ENCODE data around the gene CENPU. TPM values are rescaled to one million over a fixed set of nuclear protein-coding genes. Genes with fewer than 3 reads are reported as not detected.

The CENPU gene
- total RNA-seq, 1 donor from 2014 or later, result 8.7 TPM

GRCh38 chr4:184668511-184669114 lies 65.3 kb downstream of the CENPU start:
- TF ChIP-seq, protein P1, sequence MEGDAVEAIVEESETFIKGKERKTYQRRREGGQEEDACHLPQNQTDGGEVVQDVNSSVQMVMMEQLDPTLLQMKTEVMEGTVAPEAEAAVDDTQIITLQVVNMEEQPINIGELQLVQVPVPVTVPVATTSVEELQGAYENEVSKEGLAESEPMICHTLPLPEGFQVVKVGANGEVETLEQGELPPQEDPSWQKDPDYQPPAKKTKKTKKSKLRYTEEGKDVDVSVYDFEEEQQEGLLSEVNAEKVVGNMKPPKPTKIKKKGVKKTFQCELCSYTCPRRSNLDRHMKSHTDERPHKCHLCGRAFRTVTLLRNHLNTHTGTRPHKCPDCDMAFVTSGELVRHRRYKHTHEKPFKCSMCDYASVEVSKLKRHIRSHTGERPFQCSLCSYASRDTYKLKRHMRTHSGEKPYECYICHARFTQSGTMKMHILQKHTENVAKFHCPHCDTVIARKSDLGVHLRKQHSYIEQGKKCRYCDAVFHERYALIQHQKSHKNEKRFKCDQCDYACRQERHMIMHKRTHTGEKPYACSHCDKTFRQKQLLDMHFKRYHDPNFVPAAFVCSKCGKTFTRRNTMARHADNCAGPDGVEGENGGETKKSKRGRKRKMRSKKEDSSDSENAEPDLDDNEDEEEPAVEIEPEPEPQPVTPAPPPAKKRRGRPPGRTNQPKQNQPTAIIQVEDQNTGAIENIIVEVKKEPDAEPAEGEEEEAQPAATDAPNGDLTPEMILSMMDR (IDR thresholded peaks at IDR 0.05; ENCODE audit: insufficient read depth, low read length, poor library complexity, severe bottlenecking), result no peak
- H3K36me3 ChIP-seq (ENCODE audit: control insufficient read depth, insufficient read depth, low read length), result peaks cover 2% of the 10 kb centered on the region

GRCh38 chr4:184668096-184668495 lies 65.8 kb downstream of the CENPU start:
- TF ChIP-seq, protein P1 (IDR thresholded peaks at IDR 0.05; ENCODE audit: insufficient read depth, low read length, poor library complexity, severe bottlenecking), result no peak
- Histone ChIP-seq H3K27me3 (ENCODE audit: control insufficient read depth, insufficient read depth, low read length) (no peaks in the 10 kb centered on the region), H3K36me3 (ENCODE audit: control insufficient read depth, insufficient read depth, low read length) (peaks cover 1% of the 10 kb centered on the region), H3K4me3 (ENCODE audit: low read depth, low read length) (no peak overlapping the region)
- no peak for DNase-seq (ENCODE audit: low read depth)

More at GRCh38 chr4:184668511-184669114, 65.3 kb downstream of the CENPU start:
- Histone ChIP-seq H3K27me3 (ENCODE audit: control insufficient read depth, insufficient read depth, low read length) (no peaks in the 10 kb centered on the region), H3K4me3 (ENCODE audit: low read depth, low read length) (no peak overlapping the region)
- DNase-seq (ENCODE audit: low read depth), result no peak

DNA sequence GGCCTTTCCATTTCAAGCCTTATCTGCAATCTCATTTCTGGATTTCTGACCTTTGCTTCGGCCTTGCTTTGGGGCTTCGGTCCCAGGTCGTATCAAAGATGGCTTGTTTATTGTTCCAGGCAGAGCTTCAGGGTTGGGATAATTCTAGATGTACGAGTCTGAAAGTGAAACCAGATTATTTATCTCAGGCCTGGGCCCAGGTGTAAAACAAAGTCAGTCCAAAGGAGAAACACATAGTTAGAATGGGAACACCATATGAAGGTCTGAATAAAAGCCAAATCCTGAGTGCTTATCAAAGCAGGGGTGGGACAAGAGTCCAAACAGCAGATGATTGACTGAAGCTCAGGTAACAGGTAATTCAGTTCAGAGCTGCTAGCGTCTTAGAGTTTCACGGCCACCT lies 67.2 kb downstream of the CENPU start:
- H3K36me3 ChIP-seq (ENCODE audit: control insufficient read depth, insufficient read depth, low read length), result peaks cover 1% of the 10 kb centered on the region
- no peak overlapping the region for H3K4me3 ChIP-seq (ENCODE audit: low read depth, low read length)
- DNase-seq (ENCODE audit: low read depth), result no peak
- TF ChIP-seq, protein P1 (IDR thresholded peaks at IDR 0.05; ENCODE audit: insufficient read depth, low read length, poor library complexity, severe bottlenecking), result no peak
- H3K27me3 ChIP-seq (ENCODE audit: control insufficient read depth, insufficient read depth, low read length), result no peaks in the 10 kb centered on the region

DNA sequence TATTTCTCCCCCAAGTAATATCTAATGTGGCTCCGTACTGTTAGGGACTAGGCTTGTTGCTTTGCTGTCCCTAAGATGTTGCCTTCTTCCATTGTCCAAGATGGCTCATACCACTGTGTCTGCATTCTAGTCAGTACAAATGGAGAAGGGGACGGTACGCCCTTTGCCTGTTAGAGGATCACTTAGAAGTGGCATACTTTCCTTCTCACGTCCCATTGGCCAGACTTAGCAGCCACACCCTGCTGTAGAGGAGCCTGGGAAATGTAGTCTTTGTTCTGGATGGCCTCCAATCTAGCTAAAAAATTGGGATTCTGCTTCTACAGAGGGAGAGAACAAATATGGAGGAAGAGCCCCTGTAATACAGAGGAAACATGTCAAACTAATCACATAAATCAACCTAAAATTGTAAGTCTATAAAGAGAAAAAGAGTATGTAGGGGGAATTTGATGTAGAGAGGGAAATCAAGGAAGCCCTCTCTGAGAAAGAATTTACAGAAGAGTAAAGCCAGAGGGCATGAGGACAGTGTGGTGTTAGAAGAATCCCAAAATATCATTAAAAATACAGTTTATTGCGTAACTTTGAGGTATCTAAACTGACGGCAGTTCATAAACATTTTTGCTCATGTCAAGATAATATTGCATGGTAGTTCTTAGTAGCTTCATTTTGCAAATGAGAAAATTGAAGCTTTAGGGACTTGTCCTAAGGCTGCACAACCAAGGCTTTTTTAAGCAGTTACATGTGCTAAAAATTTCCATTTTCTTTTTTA lies 69.3 kb downstream of the CENPU start:
- TF ChIP-seq, protein P1 (IDR thresholded peaks at IDR 0.05; ENCODE audit: insufficient read depth, low read length, poor library complexity, severe bottlenecking), result no peak
- no peak overlapping the region for H3K4me3 ChIP-seq (ENCODE audit: low read depth, low read length)
- peaks cover 1% of the 10 kb centered on the region for H3K36me3 ChIP-seq (ENCODE audit: control insufficient read depth, insufficient read depth, low read length)
- H3K27me3 ChIP-seq (ENCODE audit: control insufficient read depth, insufficient read depth, low read length), result no peaks in the 10 kb centered on the region
- DNase-seq (ENCODE audit: low read depth), result no peak

- no peak for DNase-seq (ENCODE audit: low read depth)
- no peak overlapping the region for H3K4me3 ChIP-seq (ENCODE audit: low read depth, low read length)
- no peaks in the 10 kb centered on the region for H3K27me3 ChIP-seq (ENCODE audit: control insufficient read depth, insufficient read depth, low read length)
- TF ChIP-seq, protein P1 (IDR thresholded peaks at IDR 0.05; ENCODE audit: insufficient read depth, low read length, poor library complexity, severe bottlenecking), result no peak
- peaks cover 1% of the 10 kb centered on the region for H3K36me3 ChIP-seq (ENCODE audit: control insufficient read depth, insufficient read depth, low read length)
These were observed 71.7 kb downstream of the CENPU start for GRCh38 chr4:184662236-184662635.

Measured in kidney epithelial cell (primary cell).